ENCODE measurements around the gene CBY2. TPM values are rescaled to one million over a fixed set of nuclear protein-coding genes. Genes with fewer than 3 reads are reported as not detected.

CBY2 gene
- total and polyA plus RNA-seq, 2 experiments from 2014 or later, result 0.15 to 0.42 TPM

GRCh38 chr13:45670189-45670885 is 31.8 kb upstream of the CBY2 start (continued):
- TF ChIP-seq, protein P1, sequence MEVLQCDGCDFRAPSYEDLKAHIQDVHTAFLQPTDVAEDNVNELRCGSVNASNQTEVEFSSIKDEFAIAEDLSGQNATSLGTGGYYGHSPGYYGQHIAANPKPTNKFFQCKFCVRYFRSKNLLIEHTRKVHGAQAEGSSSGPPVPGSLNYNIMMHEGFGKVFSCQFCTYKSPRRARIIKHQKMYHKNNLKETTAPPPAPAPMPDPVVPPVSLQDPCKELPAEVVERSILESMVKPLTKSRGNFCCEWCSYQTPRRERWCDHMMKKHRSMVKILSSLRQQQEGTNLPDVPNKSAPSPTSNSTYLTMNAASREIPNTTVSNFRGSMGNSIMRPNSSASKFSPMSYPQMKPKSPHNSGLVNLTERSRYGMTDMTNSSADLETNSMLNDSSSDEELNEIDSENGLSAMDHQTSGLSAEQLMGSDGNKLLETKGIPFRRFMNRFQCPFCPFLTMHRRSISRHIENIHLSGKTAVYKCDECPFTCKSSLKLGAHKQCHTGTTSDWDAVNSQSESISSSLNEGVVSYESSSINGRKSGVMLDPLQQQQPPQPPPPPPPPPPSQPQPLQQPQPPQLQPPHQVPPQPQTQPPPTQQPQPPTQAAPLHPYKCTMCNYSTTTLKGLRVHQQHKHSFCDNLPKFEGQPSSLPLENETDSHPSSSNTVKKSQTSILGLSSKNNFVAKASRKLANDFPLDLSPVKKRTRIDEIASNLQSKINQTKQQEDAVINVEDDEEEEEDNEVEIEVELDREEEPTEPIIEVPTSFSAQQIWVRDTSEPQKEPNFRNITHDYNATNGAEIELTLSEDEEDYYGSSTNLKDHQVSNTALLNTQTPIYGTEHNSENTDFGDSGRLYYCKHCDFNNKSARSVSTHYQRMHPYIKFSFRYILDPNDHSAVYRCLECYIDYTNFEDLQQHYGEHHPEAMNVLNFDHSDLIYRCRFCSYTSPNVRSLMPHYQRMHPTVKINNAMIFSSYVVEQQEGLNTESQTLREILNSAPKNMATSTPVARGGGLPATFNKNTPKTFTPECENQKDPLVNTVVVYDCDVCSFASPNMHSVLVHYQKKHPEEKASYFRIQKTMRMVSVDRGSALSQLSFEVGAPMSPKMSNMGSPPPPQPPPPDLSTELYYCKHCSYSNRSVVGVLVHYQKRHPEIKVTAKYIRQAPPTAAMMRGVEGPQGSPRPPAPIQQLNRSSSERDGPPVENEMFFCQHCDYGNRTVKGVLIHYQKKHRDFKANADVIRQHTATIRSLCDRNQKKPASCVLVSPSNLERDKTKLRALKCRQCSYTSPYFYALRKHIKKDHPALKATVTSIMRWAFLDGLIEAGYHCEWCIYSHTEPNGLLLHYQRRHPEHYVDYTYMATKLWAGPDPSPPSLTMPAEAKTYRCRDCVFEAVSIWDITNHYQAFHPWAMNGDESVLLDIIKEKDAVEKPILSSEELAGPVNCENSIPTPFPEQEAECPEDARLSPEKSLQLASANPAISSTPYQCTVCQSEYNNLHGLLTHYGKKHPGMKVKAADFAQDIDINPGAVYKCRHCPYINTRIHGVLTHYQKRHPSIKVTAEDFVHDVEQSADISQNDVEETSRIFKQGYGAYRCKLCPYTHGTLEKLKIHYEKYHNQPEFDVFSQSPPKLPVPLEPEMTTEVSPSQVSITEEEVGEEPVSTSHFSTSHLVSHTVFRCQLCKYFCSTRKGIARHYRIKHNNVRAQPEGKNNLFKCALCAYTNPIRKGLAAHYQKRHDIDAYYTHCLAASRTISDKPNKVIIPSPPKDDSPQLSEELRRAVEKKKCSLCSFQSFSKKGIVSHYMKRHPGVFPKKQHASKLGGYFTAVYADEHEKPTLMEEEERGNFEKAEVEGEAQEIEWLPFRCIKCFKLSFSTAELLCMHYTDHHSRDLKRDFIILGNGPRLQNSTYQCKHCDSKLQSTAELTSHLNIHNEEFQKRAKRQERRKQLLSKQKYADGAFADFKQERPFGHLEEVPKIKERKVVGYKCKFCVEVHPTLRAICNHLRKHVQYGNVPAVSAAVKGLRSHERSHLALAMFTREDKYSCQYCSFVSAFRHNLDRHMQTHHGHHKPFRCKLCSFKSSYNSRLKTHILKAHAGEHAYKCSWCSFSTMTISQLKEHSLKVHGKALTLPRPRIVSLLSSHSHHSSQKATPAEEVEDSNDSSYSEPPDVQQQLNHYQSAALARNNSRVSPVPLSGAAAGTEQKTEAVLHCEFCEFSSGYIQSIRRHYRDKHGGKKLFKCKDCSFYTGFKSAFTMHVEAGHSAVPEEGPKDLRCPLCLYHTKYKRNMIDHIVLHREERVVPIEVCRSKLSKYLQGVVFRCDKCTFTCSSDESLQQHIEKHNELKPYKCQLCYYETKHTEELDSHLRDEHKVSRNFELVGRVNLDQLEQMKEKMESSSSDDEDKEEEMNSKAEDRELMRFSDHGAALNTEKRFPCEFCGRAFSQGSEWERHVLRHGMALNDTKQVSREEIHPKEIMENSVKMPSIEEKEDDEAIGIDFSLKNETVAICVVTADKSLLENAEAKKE (CRISPR knock-in tag; IDR thresholded peaks at IDR 0.05), result no peak
- TF ChIP-seq ZNF331 (CRISPR knock-in tag; IDR thresholded peaks at IDR 0.05; ENCODE audit: low read depth), result no peak

GRCh38 chr13:45674908-45675307 is 27.2 kb upstream of the CBY2 start:
- no peaks in the 10 kb centered on the region for H3K27me3 ChIP-seq (ENCODE audit: insufficient read depth)
- no peak overlapping the region for H3K27ac ChIP-seq (ENCODE audit: low read depth)
- peak overlapping the region; percentile 48; the same call in 1 of the 2 replicates for H2AFZ ChIP-seq
- H4K20me1 ChIP-seq (replicated peaks; ENCODE audit: insufficient read depth), result no peaks in the 10 kb centered on the region
- Mint-ChIP-seq H3K36me3 (ENCODE audit: low read depth) (peaks cover 7% of the 10 kb centered on the region), H3K4me3 (no peak overlapping the region), H3K27me3 (ENCODE audit: insufficient read depth, low read depth, poor library complexity) (peaks cover 4% of the 10 kb centered on the region), H3K27ac (no peak overlapping the region), H3K4me1 (peaks cover 41% of the 10 kb centered on the region), H3K9me3 (peaks cover 12% of the 10 kb centered on the region)
- H3K79me2 ChIP-seq (replicated peaks; ENCODE audit: insufficient read depth), result no peaks in the 10 kb centered on the region
- ATAC-seq (peak; percentile 18; the same call in 1 of the 3 replicates), DNase-seq (ENCODE audit: low spot score) (peak; percentile 19)
- no peaks in the 10 kb centered on the region for H3F3A ChIP-seq (replicated peaks; ENCODE audit: low read depth)
- peaks cover 32% of the 10 kb centered on the region for H3K4me1 ChIP-seq (ENCODE audit: insufficient read depth)
- no peak overlapping the region for H3K4me2 ChIP-seq
- H3K9me2 ChIP-seq (ENCODE audit: insufficient read depth), result peaks cover 9% of the 10 kb centered on the region; the same call in 1 of the 2 replicates
- no peak overlapping the region for H3K4me3 ChIP-seq
- H3K36me3 ChIP-seq (ENCODE audit: insufficient read depth), result no peaks in the 10 kb centered on the region
- TF ChIP-seq, protein P2, sequence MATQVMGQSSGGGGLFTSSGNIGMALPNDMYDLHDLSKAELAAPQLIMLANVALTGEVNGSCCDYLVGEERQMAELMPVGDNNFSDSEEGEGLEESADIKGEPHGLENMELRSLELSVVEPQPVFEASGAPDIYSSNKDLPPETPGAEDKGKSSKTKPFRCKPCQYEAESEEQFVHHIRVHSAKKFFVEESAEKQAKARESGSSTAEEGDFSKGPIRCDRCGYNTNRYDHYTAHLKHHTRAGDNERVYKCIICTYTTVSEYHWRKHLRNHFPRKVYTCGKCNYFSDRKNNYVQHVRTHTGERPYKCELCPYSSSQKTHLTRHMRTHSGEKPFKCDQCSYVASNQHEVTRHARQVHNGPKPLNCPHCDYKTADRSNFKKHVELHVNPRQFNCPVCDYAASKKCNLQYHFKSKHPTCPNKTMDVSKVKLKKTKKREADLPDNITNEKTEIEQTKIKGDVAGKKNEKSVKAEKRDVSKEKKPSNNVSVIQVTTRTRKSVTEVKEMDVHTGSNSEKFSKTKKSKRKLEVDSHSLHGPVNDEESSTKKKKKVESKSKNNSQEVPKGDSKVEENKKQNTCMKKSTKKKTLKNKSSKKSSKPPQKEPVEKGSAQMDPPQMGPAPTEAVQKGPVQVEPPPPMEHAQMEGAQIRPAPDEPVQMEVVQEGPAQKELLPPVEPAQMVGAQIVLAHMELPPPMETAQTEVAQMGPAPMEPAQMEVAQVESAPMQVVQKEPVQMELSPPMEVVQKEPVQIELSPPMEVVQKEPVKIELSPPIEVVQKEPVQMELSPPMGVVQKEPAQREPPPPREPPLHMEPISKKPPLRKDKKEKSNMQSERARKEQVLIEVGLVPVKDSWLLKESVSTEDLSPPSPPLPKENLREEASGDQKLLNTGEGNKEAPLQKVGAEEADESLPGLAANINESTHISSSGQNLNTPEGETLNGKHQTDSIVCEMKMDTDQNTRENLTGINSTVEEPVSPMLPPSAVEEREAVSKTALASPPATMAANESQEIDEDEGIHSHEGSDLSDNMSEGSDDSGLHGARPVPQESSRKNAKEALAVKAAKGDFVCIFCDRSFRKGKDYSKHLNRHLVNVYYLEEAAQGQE (IDR thresholded peaks at IDR 0.05; ENCODE audit: unreplicated experiment), result no peak
- TF ChIP-seq JUNB (IDR thresholded peaks at IDR 0.05; ENCODE audit: unreplicated experiment) (no peak), EZH2phosphoT487 (IDR thresholded peaks at IDR 0.05; ENCODE audit: unreplicated experiment) (no peak), POLR2AphosphoS5 (IDR thresholded peaks at IDR 0.05; ENCODE audit: low read depth) (no peak)
